HTERT RPE-1 (cell line): ENCODE measurements around the gene NMNAT2.

Source experiments
- in situ Hi-C: fragments of 300-500 bp; cut with MboI; formaldehyde crosslinking; loops from 4 replicates; pipeline ENCODE4 v1.14.3; 2020; ENCODE audit warnings: low sequenced_read_pairs

The NMNAT2 gene

DNA sequence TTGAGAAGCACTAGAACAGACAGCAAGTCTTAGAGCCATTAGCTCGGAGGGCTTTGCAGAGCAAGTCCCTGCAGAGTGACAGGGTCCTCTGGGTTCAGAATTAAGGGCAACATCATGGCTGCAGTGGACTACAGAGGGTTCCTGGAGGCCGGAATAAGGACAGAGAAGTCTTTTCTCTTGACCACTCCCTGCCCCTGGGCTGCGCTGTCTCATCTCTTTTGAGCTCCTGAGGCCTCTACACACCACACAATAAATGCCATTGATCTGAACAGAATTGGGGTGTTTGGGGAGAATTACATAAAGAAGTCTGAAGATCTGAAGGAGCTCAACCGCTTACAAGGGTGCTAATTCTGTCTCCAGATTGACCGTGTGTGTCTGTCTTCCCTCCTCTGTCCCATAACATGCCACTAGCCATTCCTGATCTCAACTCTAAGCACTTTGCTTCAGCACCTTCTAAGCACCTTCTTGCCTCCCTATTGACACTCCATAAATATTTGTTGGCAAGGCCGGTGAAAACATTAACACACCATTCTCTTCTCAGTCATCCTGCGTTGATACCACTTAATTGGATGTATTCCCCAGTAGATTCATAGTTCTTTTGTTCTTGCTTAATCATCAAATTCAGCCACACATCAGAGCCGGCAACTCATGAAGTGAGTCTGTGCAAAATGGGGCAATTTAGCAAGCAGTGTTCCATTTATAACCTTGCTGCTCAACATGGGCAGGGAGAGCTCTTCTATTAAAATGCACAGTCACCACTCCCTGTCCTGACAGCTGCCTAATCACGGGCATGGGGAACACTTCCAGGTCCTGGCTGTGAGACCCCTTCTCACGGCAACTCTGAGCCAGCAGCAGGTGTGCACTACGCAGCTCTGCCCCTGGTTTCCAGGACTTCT lies 49.7 kb downstream of the NMNAT2 start:
- in situ Hi-C loops = no loop called here

DNA sequence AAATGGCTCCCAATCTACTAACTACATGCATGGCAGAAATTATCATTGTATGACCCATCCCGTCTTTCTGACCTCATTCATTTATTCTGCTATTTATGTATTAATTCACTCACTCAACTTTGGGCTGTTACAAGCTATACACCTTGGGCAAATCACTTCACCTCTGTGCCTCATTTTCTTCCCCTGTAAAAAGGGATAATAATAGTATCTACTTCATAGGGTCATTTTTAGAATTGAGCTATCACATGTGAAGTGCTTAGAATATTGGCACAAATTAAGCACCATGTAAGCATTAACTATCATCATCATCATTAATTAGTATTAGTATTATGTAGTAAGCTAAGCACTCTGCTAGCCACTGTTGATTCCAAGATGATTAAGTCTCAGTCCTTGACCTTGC lies 52.1 kb downstream of the NMNAT2 start:
- in situ Hi-C loops = no loop called here

DNA sequence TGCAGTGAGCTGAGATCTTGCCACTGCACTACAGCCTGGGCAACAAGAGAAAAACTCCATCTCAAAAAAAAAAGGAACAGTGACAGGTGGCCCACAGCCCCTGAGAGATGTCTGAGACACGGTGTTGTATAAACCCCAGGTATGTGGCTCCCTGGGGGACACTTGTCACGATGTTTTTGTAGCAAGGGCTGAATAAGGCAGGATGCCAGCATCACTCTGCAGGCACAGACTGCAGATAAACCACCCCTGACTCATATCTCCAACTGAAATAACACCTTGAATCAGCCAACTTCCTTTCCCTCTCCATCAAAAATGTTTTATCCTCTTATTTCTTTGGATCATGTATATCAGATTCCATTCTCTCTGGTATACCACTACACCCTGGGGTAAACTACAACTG lies 52.5 kb downstream of the NMNAT2 start:
- in situ Hi-C loops = no loop called here

DNA sequence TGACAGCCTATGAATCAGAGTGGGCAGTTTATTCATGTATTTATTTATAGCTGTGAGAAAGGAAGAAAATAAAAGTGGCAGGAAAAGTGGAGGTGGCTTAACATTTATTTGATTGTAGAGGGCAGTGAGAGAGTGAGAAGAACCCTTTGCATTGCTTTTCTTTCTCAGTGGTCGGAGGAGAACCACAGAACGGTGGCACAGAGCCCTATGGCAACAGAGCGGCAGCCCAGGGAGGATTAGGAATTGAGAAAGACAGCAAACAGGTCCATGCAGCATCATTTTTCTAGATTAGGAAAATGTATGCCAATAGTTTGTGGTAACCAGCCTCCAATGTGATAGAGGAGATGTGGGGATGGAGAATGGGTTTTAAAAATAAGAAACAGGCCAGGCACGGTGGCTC lies 53.1 kb downstream of the NMNAT2 start:
- in situ Hi-C loops = no loop called here

DNA sequence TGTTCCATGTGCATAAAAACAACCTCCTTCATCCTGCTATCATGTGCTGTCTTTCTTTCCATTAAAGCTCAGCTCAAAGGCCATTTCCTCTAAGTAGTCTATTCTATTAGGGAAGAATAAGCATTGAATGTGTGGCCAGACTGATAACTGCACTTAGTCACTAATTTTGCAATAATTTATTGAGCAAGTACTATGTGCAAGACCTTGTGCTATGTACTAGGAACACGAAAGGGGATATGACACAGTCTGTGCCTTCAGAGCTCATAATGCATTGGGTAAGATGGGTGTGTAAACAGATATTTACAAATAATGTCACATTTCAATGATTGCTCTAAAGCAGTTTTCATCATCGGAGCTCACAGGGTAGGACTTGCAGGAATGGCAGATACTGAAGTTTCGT lies 54.2 kb downstream of the NMNAT2 start:
- in situ Hi-C loops = no loop called here

DNA sequence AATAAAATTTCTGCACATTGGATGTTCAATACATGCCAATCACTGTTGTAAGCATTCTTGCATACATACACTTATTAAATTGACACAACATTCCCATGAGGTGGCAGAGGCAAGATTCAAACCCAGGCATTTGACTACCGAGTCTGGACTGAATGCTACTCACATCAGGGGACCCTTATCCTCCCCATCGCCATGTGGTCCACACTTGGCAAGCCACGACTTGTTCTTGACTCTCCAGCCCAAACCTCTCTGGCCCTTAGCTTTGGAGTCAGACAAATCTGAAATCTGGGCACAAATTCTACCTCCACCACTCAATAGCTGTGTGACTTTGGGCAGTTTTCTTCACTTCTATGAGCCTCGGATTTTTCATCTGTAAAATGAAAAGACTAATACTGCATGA lies 57.1 kb downstream of the NMNAT2 start:
- in situ Hi-C loops = no loop called here

DNA sequence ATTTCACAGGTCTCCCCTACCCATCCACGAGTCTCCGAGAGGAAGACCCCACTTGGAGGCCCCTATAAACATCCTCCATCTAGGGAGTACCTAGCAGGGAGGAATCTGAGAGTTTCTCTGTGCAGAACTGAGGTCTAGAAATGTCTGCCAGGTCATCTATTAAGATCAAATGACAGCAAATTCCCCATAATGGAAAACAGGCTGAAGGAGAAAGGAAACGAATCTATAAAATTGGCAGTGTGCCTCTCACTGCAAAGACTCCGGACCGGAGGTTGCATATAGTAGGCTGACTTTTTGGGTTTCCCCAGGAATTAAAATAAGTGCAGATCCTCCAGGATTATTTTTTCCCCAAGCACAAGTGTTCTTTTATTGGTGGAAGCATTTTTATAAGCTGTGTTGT lies 57.7 kb downstream of the NMNAT2 start:
- in situ Hi-C loops = no loop called here

DNA sequence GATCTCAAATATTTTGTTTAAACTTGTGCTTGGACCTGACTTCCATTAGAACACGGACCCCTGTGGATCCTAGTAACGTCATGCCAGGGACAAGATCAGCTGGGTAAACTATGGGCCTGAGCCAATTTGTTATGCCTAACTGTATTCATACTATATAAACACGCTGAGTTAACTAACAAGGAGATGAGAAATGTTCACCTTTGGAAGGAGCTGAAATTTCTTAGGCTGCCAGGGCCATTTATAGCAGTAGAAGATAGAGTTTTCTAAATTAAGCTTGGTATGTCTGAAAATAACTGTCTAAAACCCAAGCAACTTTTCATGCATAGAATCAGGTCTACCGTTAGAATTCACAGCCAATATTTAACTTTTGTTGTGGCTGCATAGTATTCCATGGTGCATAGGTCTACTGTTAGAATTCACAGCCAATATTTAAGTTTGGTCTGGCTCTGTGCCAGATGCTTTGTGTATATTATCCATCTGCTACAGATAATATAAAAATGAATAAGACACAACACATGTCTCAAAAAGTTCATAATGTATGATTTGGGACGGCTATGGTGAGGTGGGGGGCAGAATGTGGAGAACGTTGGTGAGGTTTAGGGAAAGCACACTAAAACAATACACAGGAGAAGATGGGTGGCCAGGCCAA lies 61.5 kb downstream of the NMNAT2 start:
- in situ Hi-C loops = no loop called here

DNA sequence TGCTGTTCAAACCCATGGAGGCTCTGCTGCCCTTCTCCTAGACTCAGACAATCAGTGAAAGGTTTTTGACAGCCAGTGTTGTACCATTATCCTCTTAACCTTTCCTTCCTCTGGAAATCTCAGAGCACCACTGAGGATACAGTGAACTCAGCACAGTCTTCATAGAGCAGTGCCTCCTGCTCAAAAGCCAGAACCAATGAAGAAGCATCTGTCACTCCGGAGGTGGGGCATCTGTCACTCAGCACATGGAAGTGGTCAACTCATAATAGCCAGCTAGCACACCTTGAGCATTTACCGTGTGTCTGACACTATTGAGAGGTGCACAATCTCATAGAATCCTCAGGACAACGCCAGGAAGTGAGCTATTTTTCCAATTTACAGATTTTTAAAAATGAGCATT lies 62.4 kb downstream of the NMNAT2 start:
- in situ Hi-C loops = no loop called here

DNA sequence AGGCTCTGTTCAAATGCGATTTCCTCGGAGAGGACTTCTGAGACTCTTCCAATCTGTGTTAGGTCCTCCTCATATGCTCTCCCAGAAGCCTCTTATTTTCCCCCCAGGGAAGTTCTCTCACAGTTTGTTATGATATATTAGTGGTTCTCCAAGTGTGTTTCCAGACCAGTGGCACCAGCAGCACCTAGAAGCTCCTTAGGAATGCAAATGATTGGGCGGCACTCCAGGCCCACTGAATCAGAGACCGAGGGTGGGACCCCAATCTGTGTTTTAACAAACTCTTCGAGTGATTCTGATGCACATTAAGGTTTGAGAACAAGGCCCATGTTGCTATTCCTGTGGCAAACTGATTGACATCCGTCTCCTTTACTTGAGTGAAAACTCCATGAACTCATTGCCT lies 63.0 kb downstream of the NMNAT2 start:
- in situ Hi-C loops = no loop called here

DNA sequence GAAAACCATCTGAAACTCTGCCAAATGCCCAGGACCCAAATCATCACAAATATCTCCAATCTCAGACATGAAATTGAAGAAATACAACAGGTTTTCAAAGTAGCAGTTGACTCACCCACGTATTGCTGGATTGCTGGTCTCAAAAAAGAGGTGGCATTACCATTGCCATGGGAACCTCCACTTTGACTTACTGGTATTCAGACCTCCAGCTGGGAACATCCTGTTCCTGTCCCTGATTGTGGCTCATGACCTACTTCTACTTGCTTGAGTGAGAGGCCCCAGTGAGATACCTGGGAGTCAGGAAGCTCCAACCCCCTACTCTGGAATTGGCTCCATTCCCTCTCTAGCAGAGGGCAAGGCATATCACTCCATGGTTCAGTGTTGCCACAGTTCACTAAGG lies 64.6 kb downstream of the NMNAT2 start:
- in situ Hi-C loops = no loop called here

DNA sequence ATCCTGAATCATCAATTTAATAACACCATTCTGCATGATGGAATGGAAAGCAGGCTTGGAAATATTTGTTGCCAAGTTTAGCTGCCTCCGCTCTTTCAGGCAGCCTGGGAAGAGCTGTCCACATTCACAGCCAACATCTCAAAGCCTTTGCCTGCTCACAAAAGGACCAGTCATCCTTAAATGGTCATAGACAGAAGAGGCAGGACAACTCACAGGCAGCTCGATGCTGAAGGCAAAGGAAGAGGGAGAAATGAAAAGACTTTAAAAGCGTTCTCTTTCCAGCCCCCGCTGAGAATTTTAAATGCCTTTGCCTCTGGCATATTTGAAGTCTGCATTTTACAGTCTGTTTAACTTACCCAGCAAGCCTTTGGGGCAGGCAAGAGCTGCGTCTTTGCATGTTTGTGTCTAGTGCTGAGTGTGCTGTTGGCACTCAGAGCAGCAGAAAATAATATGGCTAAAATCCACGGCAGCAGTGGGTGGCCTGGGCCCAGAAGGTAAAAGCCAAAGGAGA lies 68.9 kb downstream of the NMNAT2 start:
- in situ Hi-C loops = no loop called here

DNA sequence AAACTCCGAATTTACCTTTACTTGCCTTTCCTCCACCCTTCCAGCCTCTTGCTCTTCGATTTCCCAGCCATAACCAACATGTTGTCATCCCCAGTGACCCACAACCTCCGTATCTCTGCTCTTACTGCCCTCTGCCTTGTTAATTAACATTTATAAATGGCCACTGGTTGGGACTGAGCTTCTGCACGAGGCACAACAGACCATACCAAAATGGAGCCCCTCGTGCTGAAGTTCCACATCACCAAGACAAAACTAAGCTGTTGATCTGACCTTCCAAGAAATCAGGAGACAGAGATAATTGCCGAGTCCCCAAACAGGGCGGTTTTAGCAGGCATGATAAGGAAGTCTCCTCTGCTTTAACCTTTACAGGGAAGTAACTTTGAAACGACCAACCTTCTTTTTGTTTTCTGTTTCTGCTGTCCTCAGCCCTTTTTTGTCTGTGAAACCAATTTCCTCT lies 71.9 kb downstream of the NMNAT2 start:
- in situ Hi-C loops = no loop called here

DNA sequence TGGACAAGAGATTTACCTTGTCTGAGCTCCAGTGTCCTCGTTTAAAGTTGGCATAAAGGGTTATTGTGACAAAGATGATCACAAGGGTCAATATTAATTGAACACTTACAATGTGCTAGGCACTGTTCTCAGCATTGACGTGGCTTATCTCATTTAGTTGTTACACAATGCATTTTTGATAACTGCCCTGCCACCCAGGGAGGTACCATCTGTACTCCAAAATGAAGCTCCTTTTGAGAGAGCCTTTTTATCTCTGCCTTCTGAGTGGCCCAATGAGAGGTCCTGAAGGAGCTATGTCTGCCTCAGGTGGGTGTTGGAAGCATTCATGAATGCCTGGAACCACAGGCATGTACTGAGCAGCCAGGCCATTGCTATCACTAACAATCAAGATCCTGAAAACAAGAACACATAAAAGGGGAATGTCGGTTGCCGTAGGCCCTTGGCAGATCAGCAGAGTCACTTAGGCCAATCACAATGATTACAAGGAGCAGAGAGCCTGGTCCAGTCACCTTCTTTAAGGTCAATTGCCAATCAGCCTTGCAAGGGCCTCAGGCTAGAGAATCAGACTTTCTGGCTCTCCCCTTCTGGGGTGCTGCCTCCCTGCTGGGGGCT lies 78.5 kb downstream of the NMNAT2 start:
- in situ Hi-C loops = no loop called here

DNA sequence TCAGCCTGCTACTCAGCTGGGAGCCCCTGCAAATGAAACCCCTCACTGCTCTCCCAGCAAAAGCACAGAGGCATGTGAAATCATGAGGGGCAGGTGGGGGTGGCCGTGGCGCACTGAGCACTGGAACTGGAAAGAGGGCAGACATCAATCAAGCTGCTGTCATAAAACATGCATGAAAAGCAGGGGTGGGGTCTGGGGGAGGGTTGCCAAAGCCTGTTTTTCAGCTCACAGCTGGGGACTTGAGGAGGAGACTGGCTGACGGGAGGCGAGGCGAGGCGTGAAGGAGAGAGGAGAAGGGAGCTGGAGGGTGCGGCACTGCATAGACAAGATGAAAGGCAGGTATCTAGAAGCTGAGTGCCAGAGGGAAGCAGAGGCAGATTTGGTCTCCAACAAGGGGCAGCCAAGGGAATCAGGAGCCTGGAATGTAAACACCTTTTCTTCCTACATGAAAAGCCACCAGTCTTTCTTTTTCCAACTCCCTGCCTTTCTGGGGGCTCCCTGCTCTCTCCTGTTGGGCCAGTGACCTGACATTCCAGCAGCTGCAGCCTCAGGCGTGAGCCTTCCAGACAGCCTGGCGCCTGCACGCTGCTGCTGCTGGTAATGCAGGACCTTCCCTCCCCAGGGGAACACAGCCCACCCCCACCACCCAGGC lies 87.0 kb downstream of the NMNAT2 start:
- in situ Hi-C loops = no loop called here

DNA sequence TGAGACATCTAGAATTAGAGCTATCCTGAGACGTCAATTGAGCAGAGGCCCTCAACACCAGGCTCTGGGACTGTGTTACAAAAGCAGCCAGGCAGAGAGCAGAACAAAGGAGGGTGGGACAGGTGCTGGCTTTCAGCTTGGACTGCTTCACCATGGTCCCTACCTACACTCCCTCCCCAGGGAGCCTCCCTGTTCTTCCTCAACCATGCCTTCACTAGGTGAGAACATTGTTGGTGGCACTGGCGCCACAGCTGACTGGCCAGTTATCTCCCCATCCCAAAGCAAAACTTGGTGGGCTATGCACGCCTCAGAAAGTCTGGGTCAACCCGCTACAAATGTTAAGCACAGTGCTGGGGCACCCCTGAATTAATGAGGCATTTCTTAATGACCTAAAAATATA lies 87.8 kb downstream of the NMNAT2 start:
- in situ Hi-C loops = no loop called here

DNA sequence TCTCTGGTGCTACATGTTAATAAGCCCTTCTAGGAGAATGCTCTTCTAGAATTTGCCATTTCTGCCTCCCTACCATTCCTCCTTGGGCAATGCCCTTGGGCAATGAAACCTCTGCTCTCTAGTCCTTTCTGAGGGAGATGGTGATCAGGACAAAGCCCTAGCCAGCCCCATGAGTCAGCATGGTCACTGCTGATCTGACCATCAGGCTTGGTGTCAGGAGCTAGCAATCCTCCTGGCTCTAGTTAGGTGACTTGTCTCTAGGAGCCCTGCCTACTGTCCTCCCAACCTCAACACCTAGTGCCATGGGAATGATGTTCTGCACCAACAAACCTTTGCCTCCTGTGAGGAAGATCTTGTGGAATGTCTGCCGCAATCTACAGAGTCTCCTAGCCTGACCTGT lies 89.8 kb downstream of the NMNAT2 start:
- in situ Hi-C loops = no loop called here

DNA sequence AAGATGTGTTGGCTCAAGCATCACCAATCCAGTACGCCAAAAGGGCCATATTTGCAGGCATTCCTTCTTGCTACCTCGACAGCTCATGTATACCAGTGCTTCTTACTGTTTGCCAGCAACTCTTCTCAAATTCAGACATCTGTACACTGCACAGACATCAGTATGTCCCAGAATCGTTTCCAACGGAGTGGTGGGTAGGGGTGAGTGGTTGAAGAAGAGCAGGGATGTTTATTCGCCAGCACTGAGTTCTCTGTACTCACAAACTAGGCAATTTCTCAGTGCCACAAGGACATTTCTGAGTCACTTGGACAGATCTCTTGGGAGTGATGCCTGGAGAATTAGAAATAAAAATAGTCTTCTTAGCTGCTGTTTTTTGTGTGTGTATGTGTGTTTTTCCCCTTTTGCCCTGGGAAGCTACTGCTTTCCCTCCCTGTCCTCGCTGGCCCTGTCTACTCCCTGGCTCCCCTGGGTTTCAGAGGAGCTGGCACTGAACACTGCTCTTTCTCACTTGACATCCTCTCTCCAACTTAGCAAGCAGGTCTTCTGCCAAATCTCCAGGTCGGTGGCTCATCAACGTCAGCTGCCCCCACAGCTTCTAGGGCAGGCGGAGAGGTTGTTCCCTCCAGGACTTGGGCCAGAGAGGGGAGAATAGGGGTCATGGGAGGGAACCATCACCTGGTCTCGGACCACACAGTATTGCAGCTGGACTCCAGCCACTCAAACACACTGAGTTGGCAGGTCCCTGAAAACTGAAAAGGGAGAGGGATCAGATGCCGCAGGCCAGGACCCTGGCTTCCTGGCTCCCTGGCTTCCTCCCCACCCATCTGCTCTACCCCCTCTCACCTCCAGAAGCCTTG lies 90.5 kb downstream of the NMNAT2 start:
- in situ Hi-C loops = no loop called here

DNA sequence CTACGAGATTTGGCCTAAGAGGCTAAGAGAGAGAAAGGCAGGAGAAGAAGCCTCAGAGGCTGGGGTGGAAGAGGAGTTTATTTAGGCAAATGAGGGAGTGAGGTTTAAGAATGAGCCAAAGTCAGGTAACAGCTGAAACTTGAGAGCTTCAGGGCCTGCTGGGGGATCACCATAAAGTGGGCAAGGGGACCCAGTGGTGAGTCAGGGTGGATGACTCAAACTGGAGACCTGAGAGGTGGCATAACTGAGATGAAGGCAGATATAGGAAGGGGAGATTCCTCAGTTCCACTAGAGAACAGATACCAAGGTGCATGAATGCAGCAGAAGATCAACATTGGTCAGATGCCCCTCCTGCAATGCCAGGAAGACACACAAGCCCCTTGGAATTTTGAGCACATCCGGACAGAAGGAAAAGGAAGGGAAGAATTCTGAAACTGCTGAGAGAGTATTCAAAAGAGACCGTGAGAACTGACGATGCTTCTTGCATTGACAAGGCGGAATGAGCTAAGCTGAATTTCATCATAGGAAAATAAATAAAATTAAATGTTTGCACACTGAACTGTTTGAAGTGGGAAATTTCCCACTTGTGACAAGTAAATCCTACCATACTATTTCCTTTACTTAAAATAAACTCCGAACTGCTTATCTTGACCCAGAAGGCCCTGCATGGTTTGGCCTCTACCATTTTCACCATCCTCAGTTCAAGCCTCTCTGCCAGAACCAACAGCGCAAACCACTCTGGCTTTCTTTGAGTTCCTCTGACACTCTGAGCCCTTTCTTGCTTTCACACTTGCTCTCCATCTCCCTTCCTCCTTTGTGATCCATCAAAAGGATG lies 94.1 kb downstream of the NMNAT2 start:
- in situ Hi-C loops = no loop called here
